Measurements from ENCODE around the gene CPEB1. TPM values are rescaled to one million over a fixed set of nuclear protein-coding genes. Genes with fewer than 3 reads are reported as not detected.
A peak's percentile ranks its signal among the peaks of the same experiment; 100 is the strongest.

CPEB1 gene
- total RNA-seq, 1 donor from 2014 or later = 0.72 TPM

GRCh38 chr15:82540055-82540983 lies 106.8 kb downstream of the CPEB1 start, which contains the start of gene RPS17:
Gene RPS17 (minus strand): TSS chr15:82540457. CDS start chr15:82540428, 29 bp downstream.
- Mint-ChIP-seq H3K27ac (ENCODE audit: unreplicated experiment) (peak within 1 kb of the TSS; percentile 98), H3K36me3 (ENCODE audit: low read depth) (peaks cover 27% of the 10 kb centered on the region), H3K4me3 (peak within 1 kb of the TSS; percentile 99), H3K27me3 (ENCODE audit: low read depth) (no peaks in the 10 kb centered on the region), H3K9me3 (no peaks in the 10 kb centered on the region), H3K4me1 (peaks cover 59% of the 10 kb centered on the region)
- TF ChIP-seq, protein P1, sequence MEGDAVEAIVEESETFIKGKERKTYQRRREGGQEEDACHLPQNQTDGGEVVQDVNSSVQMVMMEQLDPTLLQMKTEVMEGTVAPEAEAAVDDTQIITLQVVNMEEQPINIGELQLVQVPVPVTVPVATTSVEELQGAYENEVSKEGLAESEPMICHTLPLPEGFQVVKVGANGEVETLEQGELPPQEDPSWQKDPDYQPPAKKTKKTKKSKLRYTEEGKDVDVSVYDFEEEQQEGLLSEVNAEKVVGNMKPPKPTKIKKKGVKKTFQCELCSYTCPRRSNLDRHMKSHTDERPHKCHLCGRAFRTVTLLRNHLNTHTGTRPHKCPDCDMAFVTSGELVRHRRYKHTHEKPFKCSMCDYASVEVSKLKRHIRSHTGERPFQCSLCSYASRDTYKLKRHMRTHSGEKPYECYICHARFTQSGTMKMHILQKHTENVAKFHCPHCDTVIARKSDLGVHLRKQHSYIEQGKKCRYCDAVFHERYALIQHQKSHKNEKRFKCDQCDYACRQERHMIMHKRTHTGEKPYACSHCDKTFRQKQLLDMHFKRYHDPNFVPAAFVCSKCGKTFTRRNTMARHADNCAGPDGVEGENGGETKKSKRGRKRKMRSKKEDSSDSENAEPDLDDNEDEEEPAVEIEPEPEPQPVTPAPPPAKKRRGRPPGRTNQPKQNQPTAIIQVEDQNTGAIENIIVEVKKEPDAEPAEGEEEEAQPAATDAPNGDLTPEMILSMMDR (conservative IDR thresholded peaks at IDR 0.05) = peak; percentile 100
- peak; percentile 99 for DNase-seq (ENCODE audit: low read depth, low spot score)

GRCh38 chr15:82539691-82540054 lies 107.5 kb downstream of the CPEB1 start:
- TF ChIP-seq, protein P1 (conservative IDR thresholded peaks at IDR 0.05) = no peak
- peak overlapping the region; percentile 99 for H3K4me3 Mint-ChIP-seq
- peaks cover 28% of the 10 kb centered on the region for H3K36me3 Mint-ChIP-seq (ENCODE audit: low read depth)
- H3K4me1 Mint-ChIP-seq = peaks cover 59% of the 10 kb centered on the region
- no peak for DNase-seq (ENCODE audit: low read depth, low spot score)
- H3K27ac Mint-ChIP-seq (ENCODE audit: unreplicated experiment) = peak overlapping the region; percentile 98
- H3K27me3 Mint-ChIP-seq (ENCODE audit: low read depth) = no peaks in the 10 kb centered on the region
- H3K9me3 Mint-ChIP-seq = no peaks in the 10 kb centered on the region

DNA sequence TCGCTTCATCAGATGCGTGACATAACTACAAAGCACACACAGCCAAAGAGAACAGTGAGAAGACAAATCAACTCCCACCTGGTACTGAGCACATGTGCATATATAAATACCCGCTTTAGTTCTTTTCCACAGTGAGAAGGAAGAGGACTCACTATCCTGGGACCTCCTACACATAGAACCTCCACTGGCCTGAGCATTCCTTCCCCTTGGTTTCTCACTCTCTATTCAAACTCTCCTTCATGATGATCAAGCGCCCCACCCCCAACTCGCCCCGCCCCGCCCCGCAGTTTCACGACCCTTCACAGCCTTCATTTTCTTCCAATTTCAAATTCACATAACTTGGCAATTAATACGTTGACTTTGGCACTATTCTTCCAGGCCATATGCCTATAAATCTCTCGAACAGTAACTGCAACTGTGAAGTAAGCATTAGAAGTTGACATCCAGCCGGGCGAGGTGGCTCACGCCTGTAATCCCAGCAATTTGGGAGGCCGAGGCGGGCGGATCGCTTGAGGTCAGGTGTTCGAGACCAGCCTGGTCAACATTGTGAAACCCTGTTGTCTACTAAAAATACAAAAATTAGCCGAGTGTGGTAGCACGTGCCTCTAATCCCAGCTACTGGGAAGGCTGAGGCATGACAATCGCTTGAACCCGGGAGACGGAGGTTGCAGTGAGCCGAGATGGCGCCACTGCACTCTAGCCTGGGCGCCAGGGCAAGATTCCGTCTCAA lies 108.0 kb downstream of the CPEB1 start:
- Mint-ChIP-seq H3K36me3 (ENCODE audit: low read depth) (peaks cover 34% of the 10 kb centered on the region), H3K27me3 (ENCODE audit: low read depth) (no peaks in the 10 kb centered on the region), H3K9me3 (no peaks in the 10 kb centered on the region), H3K4me3 (peak overlapping the region; percentile 99), H3K4me1 (peaks cover 59% of the 10 kb centered on the region), H3K27ac (ENCODE audit: unreplicated experiment) (peak overlapping the region; percentile 98)
- DNase-seq (ENCODE audit: low read depth, low spot score) = no peak
- TF ChIP-seq, protein P1 (conservative IDR thresholded peaks at IDR 0.05) = no peak

GRCh38 chr15:82537351-82537908 lies 109.7 kb downstream of the CPEB1 start:
- H3K4me1 Mint-ChIP-seq = peaks cover 44% of the 10 kb centered on the region
- TF ChIP-seq, protein P1 (conservative IDR thresholded peaks at IDR 0.05) = no peak
- no peak for DNase-seq (ENCODE audit: low read depth, low spot score)

More at GRCh38 chr15:82537351-82537908, 109.7 kb downstream of the CPEB1 start:
- peaks cover 37% of the 10 kb centered on the region for H3K36me3 Mint-ChIP-seq (ENCODE audit: low read depth)
- H3K27ac Mint-ChIP-seq (ENCODE audit: unreplicated experiment) = no peak overlapping the region
- H3K9me3 Mint-ChIP-seq = no peaks in the 10 kb centered on the region
- peak overlapping the region; percentile 99 for H3K4me3 Mint-ChIP-seq
- no peaks in the 10 kb centered on the region for H3K27me3 Mint-ChIP-seq (ENCODE audit: low read depth)
